ENCODE data around the gene HDLBP. TPM values are rescaled to one million over a fixed set of nuclear protein-coding genes. Genes with fewer than 3 reads are reported as not detected.

Gene HDLBP
- total and polyA plus RNA-seq, 2 experiments from 2014 or later = 613 to 711 TPM

DNA sequence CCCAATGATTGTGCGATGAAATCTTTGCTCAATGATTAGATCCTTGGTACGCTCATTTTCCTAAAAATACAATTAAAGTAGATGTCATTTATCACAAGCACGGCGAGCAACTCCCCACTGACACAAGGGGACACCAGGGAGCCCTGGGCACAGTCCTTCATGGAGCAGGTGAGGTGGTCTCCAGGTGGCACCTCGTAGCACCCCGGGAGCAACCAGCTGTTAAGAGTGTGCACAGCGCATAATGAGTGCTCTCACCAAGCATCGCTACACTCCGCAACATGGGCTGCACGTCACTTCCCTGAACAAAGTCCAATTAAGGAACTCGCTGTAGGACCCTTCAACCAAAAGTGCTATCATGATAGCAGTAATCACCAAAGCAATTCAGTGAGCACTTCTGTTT is 67.2 kb downstream of the HDLBP start:
- peaks cover 89% of the 10 kb centered on the region for H3K36me3 ChIP-seq (ENCODE audit: low read depth)
- H3K9me2 ChIP-seq (ENCODE audit: insufficient read depth) = no peaks in the 10 kb centered on the region
- H3K9ac ChIP-seq = no peak overlapping the region
- TF ChIP-seq EZH2 (IDR thresholded peaks at IDR 0.05; ENCODE audit: insufficient read depth, poor library complexity, severe bottlenecking) (no peak), EZH2phosphoT487 (IDR thresholded peaks at IDR 0.05; ENCODE audit: insufficient read depth, low read depth) (no peak)
- 0 out of 2 replicates have a peak, but pooled peaks cover 8% of the 10 kb centered on the region for H4K20me1 ChIP-seq (ENCODE audit: insufficient read depth)
- in situ Hi-C loops (cut with MboI) = no loop called here
- no peak overlapping the region for H3K27ac ChIP-seq
- H2AFZ ChIP-seq = no peak overlapping the region
- no peaks in the 10 kb centered on the region for H3K27me3 ChIP-seq (replicated peaks; ENCODE audit: insufficient read depth)
- H3K4me2 ChIP-seq (ENCODE audit: unreplicated experiment) = no peak overlapping the region
- DNase-seq = no peak
- H3K4me3 ChIP-seq = no peak overlapping the region
- peaks cover 98% of the 10 kb centered on the region for H3K79me2 ChIP-seq (ENCODE audit: insufficient read depth)
- WGBS, 2 experiments (ENCODE audit: low coverage in 1 of 2, low lambda C conversion rate in 2 of 2, missing lambda C conversion rate in 2 of 2) = 90 to 93% methylated on average over 11 of the region's 11 CpGs
- H3F3A ChIP-seq (ENCODE audit: insufficient read depth) = peaks cover 56% of the 10 kb centered on the region
- H3K9me3 ChIP-seq (ENCODE audit: low read depth) = no peaks in the 10 kb centered on the region
- H3K4me1 ChIP-seq (ENCODE audit: insufficient read depth) = no peaks in the 10 kb centered on the region

DNA sequence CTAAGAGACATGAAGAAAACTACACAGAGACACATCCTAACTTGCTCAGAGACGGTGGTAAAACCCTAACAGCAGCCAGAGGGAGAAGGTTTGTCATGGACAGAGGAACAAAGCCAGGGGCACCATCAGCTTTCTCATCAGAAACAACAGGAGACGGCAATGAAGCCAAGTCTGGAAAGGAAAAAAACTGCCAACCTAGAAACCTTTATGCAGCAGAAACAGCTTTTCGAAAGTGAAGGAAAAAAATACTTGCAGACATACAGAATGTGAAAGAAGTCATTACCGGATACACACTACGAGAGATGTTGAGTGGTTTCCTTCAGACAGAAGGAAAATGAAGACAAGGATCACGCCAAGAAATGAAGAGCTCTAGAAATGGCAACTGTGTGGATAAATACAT is 71.1 kb downstream of the HDLBP start:
- Histone ChIP-seq H2AFZ (no peak overlapping the region), H3K27ac (no peak overlapping the region), H3K9me2 (ENCODE audit: insufficient read depth) (no peaks in the 10 kb centered on the region), H3K27me3 (replicated peaks; ENCODE audit: insufficient read depth) (no peaks in the 10 kb centered on the region), H3K9ac (no peak overlapping the region), H3K79me2 (ENCODE audit: insufficient read depth) (peaks cover 98% of the 10 kb centered on the region), H3K9me3 (ENCODE audit: low read depth) (no peaks in the 10 kb centered on the region), H3K4me3 (no peak overlapping the region), H3K4me1 (ENCODE audit: insufficient read depth) (no peaks in the 10 kb centered on the region), H4K20me1 (ENCODE audit: insufficient read depth) (peaks cover 6% of the 10 kb centered on the region; the same call in 1 of the 2 replicates), H3F3A (ENCODE audit: insufficient read depth) (peaks cover 80% of the 10 kb centered on the region), H3K4me2 (ENCODE audit: unreplicated experiment) (no peak overlapping the region), H3K36me3 (ENCODE audit: low read depth) (peaks cover 88% of the 10 kb centered on the region)
- in situ Hi-C loops (cut with MboI) = no loop called here
- WGBS, 2 experiments (ENCODE audit: low coverage in 1 of 2, low lambda C conversion rate in 2 of 2, missing lambda C conversion rate in 2 of 2) = 89 to 90% methylated on average over 6 of the region's 6 CpGs
- no peak for TF ChIP-seq EZH2phosphoT487 (IDR thresholded peaks at IDR 0.05; ENCODE audit: insufficient read depth, low read depth)
- TF ChIP-seq EZH2 (IDR thresholded peaks at IDR 0.05; ENCODE audit: insufficient read depth, poor library complexity, severe bottlenecking) = no peak
- DNase-seq = no peak

DNA sequence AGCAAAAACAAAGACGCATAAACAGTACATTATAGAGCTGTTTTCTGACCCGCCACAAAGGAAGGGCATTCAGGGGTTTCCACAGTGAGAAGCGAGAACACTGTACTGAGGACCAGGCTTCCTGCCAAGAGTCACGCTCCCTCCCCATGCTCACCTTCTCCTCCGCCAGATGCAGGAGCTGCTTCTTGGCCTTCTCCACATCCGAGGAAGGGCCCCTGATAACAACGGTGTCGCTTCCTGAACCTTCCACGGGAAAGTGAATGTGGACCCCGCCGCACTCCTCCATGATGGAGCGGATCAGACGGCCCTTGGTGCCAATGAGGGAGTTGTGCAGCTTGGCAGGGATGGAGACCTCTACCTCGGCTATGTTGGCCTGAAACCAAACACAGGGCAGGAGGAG is 73.2 kb downstream of the HDLBP start:
- Histone ChIP-seq H3K79me2 (ENCODE audit: insufficient read depth) (peaks cover 100% of the 10 kb centered on the region), H3K4me3 (no peak overlapping the region), H3K4me2 (ENCODE audit: unreplicated experiment) (no peak overlapping the region), H3K9ac (no peak overlapping the region), H3K9me3 (ENCODE audit: low read depth) (no peaks in the 10 kb centered on the region), H3F3A (ENCODE audit: insufficient read depth) (peaks cover 82% of the 10 kb centered on the region), H3K36me3 (ENCODE audit: low read depth) (peaks cover 88% of the 10 kb centered on the region), H3K9me2 (ENCODE audit: insufficient read depth) (no peaks in the 10 kb centered on the region), H3K27me3 (replicated peaks; ENCODE audit: insufficient read depth) (no peaks in the 10 kb centered on the region), H3K4me1 (ENCODE audit: insufficient read depth) (no peaks in the 10 kb centered on the region), H2AFZ (no peak overlapping the region), H4K20me1 (ENCODE audit: insufficient read depth) (peaks cover 6% of the 10 kb centered on the region; the same call in 1 of the 2 replicates), H3K27ac (no peak overlapping the region)
- no peak for DNase-seq
- TF ChIP-seq EZH2 (IDR thresholded peaks at IDR 0.05; ENCODE audit: insufficient read depth, poor library complexity, severe bottlenecking) = no peak
- no peak for TF ChIP-seq EZH2phosphoT487 (IDR thresholded peaks at IDR 0.05; ENCODE audit: insufficient read depth, low read depth)
- WGBS, 2 experiments (ENCODE audit: low coverage in 1 of 2, low lambda C conversion rate in 2 of 2, missing lambda C conversion rate in 2 of 2) = 86 to 88% methylated on average over 14 of the region's 14 CpGs
- in situ Hi-C loops (cut with MboI) = no loop called here

DNA sequence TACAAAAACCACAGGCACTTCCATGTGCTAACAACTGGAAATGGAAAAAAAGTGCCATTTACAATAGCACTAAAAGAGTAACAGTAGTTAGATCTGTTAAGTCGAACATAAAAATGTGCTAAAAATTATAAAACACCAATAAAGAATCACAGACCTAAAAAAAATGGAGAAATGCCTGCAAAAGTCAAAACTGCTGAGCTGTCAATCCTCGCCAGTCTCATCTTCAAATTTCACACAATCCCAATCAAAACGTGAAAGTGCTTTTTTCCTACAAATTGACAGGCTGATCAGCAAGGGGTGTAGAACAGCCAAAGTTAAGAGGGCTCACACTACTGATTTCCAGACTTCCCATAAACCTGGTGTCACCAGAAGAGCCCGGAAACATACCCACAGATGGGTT is 73.8 kb downstream of the HDLBP start:
- WGBS, 2 experiments (ENCODE audit: low coverage in 1 of 2, low lambda C conversion rate in 2 of 2, missing lambda C conversion rate in 2 of 2) = 73 to 75% methylated on average over 4 of the region's 4 CpGs
- Histone ChIP-seq H2AFZ (no peak overlapping the region), H3K36me3 (ENCODE audit: low read depth) (peaks cover 87% of the 10 kb centered on the region), H3K4me1 (ENCODE audit: insufficient read depth) (no peaks in the 10 kb centered on the region), H3K27me3 (replicated peaks; ENCODE audit: insufficient read depth) (no peaks in the 10 kb centered on the region), H3K4me2 (ENCODE audit: unreplicated experiment) (no peak overlapping the region), H4K20me1 (ENCODE audit: insufficient read depth) (peaks cover 6% of the 10 kb centered on the region; the same call in 1 of the 2 replicates), H3K9ac (no peak overlapping the region), H3K79me2 (ENCODE audit: insufficient read depth) (peaks cover 100% of the 10 kb centered on the region), H3K27ac (no peak overlapping the region), H3F3A (ENCODE audit: insufficient read depth) (peaks cover 80% of the 10 kb centered on the region), H3K9me3 (ENCODE audit: low read depth) (no peaks in the 10 kb centered on the region), H3K9me2 (ENCODE audit: insufficient read depth) (no peaks in the 10 kb centered on the region), H3K4me3 (no peak overlapping the region)
- TF ChIP-seq EZH2phosphoT487 (IDR thresholded peaks at IDR 0.05; ENCODE audit: insufficient read depth, low read depth) = no peak
- no peak for TF ChIP-seq EZH2 (IDR thresholded peaks at IDR 0.05; ENCODE audit: insufficient read depth, poor library complexity, severe bottlenecking)
- DNase-seq = no peak
- in situ Hi-C loops (cut with MboI) = no loop called here
